ENCODE data around the gene ALKBH3. TPM values are rescaled to one million over a fixed set of nuclear protein-coding genes. Genes with fewer than 3 reads are reported as not detected.

ALKBH3 gene
- total and polyA plus RNA-seq, 10 of the 15 experiments (the other 5 are each of a cell fraction or from before 2014, with no cell fraction given): 22.1 to 50.8 (median 38.5) TPM

GRCh38 chr11:43852057-43852636 is 28.5 kb upstream of the ALKBH3 start (continued):
- TF ChIP-seq REST (IDR thresholded peaks at IDR 0.05; ENCODE audit: low read depth, low read length) (no peak), ATF3 (IDR thresholded peaks at IDR 0.05; ENCODE audit: borderline replicate concordance, extremely low read depth, low read depth, low read length) (no peak), RAD21 (IDR thresholded peaks at IDR 0.05; ENCODE audit: insufficient read depth, low read depth, low read length) (peak; percentile 94), SMC3 (IDR thresholded peaks at IDR 0.05; ENCODE audit: borderline replicate concordance, low read length) (peak; percentile 61), NFYB (IDR thresholded peaks at IDR 0.05; ENCODE audit: insufficient read depth, low read depth, low read length) (no peak), E2F8 (IDR thresholded peaks at IDR 0.05; ENCODE audit: low read depth, partially characterized antibody) (no peak), HDAC2 (IDR thresholded peaks at IDR 0.05) (no peak)

All from GM12878 (cell line).